Lower leg skin (tissue), 4 donors: ENCODE data around the gene SHISAL1. TPM values are rescaled to one million over a fixed set of nuclear protein-coding genes. Genes with fewer than 3 reads are reported as not detected.

ENCODE experiments used
- DNase-seq, 2 donors: peaks; one replicate each; pipeline ENCODE4 v3.0.0-alpha.2; 2019; ENCODE audit warnings: low spot score in 2 of 2
- H3K4me3 ChIP-seq: fragments of 200-600 bp; sonication (generic); 2 replicates; pipeline ENCODE4 v1.5.1; 2017; ENCODE audit warnings: mild to moderate bottlenecking, low read depth; ENCODE audit not compliant: poor library complexity, severe bottlenecking
- POLR2A ChIP-seq, 2 donors: fragments of 450-650 bp; IDR thresholded peaks; one replicate each; pipeline ENCODE4 v1.6.1; 2016 to 2017; ENCODE audit warnings: antibody characterized with exemption in 2 of 2, mild to moderate bottlenecking in 1 of 2, moderate library complexity in 1 of 2
- WGBS, 2 donors: methylation state at CpG; one replicate each; pipeline ENCODE4 v1.1.5; 2018; 5-methylcytosine and 5-hydroxymethylcytosine counted together
- intact Hi-C: fragments of 100-400 bp; cut with DNase I; formaldehyde crosslinking; loops from one replicate; pipeline ENCODE4 v1.15.0; 2023; ENCODE audit warnings: low total_unique reads
- total RNA-seq, 4 donors: library from RNA; depleted of rRNA; stranded (reverse); fragments of >200 nt; gene quantifications; one replicate each; pipeline ENCODE4 v1.1.0, GENCODE V29; 2016
- TF ChIP-seq, protein P1 (sequence below), 3 donors: fragments of 450-650 bp; IDR thresholded peaks; one replicate each; pipeline ENCODE4 v1.5.1; 2016; ENCODE audit warnings: antibody characterized with exemption in 3 of 3, mild to moderate bottlenecking in 3 of 3, moderate library complexity in 2 of 3

The SHISAL1 gene
- total RNA-seq, 4 donors from 2014 or later = 0.08 to 0.42 (median 0.28) TPM

DNA sequence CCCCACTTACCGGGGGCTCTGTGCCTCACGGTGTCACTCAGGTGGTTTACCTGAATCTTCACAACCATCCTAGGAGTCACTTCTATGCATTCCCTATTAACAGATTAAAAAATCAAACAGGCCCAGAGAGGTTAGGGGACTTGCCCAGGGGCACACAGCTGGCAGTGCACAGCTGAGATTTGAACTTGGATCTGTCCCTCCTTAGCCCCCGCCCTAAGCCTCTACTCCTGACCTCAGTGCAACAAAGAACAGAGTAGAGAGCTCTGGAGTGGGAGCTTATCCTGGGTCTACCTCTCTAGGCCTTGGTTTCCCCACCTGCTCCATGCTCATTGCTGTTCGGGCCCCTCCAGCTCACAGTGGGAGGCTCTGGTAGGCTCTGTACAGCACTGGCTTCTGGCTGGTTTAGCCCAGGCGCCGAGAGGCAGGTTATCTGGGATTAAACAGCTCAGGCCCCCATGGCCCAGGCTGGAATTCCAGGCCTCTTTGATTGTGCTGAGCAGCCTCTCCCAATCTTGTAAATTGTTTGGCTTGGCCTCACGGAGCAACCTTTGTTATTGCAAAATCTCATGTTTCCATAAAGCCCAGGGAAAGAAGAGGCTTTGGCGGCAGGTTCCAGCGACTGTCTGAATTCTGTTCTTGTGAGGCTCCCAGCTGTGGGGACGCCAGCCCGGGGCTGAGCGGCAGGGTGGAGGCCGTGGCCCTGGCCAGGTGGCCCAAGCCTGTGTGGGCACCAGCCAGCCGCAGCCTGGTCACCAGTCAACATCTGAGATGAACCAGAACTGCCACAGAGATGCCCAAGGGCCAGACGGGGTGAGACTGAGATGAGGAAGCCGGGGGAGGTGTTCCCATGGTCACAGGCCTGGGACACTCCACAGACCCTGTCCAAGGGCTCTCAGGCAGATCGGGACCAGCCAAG is 28.9 kb upstream of the SHISAL1 start:
- WGBS, 2 donors = 62 to 71% methylated on average over 15 to 17 of the region's 17 CpGs
- intact Hi-C loops = no loop called here

DNA sequence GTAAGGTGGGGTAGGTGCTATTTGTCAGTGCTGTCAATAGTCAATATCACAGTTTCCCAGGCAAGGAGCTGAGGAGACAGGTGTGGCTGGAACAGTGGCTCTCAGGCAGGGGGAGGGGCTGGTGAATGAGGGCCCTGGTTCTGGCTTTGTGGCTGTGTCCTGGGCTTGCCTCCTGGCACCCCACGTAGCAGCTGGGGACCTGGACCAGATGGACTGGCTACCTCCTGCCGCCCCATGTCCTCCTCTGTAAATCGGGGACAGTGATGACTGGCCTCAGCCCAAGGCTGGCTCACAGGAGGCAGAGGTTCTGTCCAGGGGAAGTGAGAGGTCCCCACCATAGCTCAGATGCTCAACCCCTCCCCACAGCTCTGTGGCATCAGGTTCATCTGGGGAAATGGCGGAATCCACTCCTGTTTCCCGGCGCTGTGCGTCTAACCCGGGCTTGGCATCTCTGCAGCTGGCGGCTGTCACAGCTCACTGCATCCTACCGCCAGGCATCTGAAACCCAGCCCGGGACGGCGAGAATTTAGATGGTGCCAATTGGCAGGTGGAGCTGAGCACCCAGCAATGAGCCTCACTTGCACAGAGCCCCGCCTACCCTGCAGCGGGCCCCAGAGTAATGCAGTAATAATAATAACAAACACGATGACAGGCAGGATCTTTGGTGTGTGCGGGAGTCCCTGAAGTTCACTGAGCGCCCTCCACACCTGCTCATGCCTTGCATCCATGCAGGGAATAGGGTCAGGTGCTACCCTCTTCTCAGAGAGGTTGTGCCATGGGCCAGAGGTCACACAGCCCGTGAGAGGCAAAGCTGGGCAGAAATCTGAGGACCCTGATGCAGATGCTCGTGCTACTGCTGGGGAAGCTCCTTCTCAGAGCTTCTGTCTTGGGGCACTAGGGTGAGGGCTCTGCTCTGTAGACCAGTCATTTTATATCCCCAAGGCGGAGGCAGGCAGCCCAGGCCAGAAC is 27.8 kb upstream of the SHISAL1 start:
- no peak for DNase-seq
- no peak overlapping the region for H3K4me3 ChIP-seq
- WGBS, 2 donors = 61 to 69% methylated on average over 14 to 21 of the region's 21 CpGs
- intact Hi-C loops = no loop called here
- no peak for TF ChIP-seq POLR2A (IDR thresholded peaks at IDR 0.05)
- TF ChIP-seq, protein P1, sequence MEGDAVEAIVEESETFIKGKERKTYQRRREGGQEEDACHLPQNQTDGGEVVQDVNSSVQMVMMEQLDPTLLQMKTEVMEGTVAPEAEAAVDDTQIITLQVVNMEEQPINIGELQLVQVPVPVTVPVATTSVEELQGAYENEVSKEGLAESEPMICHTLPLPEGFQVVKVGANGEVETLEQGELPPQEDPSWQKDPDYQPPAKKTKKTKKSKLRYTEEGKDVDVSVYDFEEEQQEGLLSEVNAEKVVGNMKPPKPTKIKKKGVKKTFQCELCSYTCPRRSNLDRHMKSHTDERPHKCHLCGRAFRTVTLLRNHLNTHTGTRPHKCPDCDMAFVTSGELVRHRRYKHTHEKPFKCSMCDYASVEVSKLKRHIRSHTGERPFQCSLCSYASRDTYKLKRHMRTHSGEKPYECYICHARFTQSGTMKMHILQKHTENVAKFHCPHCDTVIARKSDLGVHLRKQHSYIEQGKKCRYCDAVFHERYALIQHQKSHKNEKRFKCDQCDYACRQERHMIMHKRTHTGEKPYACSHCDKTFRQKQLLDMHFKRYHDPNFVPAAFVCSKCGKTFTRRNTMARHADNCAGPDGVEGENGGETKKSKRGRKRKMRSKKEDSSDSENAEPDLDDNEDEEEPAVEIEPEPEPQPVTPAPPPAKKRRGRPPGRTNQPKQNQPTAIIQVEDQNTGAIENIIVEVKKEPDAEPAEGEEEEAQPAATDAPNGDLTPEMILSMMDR (IDR thresholded peaks at IDR 0.05) = no peak

More for the DNA sequence above, 28.9 kb upstream of the SHISAL1 start:
- DNase-seq = no peak
- no peak for TF ChIP-seq POLR2A (IDR thresholded peaks at IDR 0.05)
- TF ChIP-seq, protein P1 (IDR thresholded peaks at IDR 0.05) = no peak
- H3K4me3 ChIP-seq = no peak overlapping the region

DNA sequence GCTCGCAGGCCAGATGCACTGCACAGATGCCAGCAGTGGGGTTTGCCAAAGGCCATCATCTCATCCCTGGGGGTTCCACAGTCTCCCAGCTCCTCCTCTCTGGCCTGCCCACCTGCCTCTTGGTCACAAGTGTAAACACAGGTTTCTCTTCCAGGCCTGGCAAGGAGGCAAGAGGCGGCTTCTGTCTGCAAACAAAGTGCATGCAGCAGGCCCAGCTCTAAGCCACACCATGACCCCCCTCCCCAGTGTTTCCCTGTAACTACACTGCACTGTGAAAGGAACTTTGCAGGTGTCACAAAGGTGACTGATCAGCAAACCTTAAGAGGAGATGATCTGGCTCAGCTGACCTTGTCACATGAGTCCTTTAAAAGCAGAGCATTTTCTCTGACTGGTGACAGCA is 26.2 kb upstream of the SHISAL1 start:
- H3K4me3 ChIP-seq = no peak overlapping the region
- DNase-seq = no peak
- intact Hi-C loops = no loop called here
- TF ChIP-seq, protein P1 (IDR thresholded peaks at IDR 0.05) = no peak
- no peak for TF ChIP-seq POLR2A (IDR thresholded peaks at IDR 0.05)
- WGBS, 2 donors = 86 to 94% methylated on average over 2 of the region's 2 CpGs

- 46 to 58% methylated on average over 8 of the region's 8 CpGs for WGBS, 2 donors
- no peak for DNase-seq
- no peak overlapping the region for H3K4me3 ChIP-seq
- TF ChIP-seq, protein P1 (IDR thresholded peaks at IDR 0.05) = no peak
- TF ChIP-seq POLR2A (IDR thresholded peaks at IDR 0.05) = no peak
- intact Hi-C loops = no loop called here
Measured at GRCh38 chr22:44338177-44338810, 25.5 kb upstream of the SHISAL1 start.

GRCh38 chr22:44337678-44338004 is 24.9 kb upstream of the SHISAL1 start:
- TF ChIP-seq POLR2A (IDR thresholded peaks at IDR 0.05) = no peak
- TF ChIP-seq, protein P1 (IDR thresholded peaks at IDR 0.05) = no peak
- intact Hi-C loops = no loop called here
- DNase-seq = no peak
- WGBS, 2 donors = 17 to 25% methylated on average over 13 of the region's 13 CpGs
- no peak overlapping the region for H3K4me3 ChIP-seq
